ENCODE results near the gene TNFRSF6B. TPM values are rescaled to one million over a fixed set of nuclear protein-coding genes. Genes with fewer than 3 reads are reported as not detected.
"Not testable (repeated sequence)": the region's sequence is repeated elsewhere in the genome, so short reads cannot be mapped to it uniquely, and the experiment has no call there.

TNFRSF6B gene
- total RNA-seq, 1 experiment from 2014 or later = 3.4 TPM

GRCh38 chr20:63708301-63709148 lies 12.1 kb downstream of the TNFRSF6B start:
- DNase-seq (ENCODE audit: low spot score) = no peak

DNA sequence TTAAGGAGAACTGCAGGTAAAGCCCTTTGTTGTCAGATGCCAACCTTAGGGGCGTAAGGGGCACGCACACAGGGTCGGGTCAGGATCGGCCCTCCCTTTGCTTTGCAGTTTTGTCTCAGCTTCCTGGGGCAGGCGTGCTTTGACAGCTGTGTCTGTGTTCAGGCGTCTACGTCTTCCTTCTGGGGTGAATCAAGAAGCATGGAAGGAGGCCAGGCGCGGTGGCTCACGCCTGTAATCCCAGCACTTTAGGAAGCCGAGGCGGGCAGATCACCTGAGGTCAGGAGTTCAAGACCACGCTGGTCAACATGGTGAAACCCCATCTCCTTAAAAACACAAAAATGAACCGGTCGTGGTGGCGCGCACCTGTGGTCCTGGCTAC lies 12.7 kb downstream of the TNFRSF6B start:
- no peak for DNase-seq (ENCODE audit: low spot score)

GRCh38 chr20:63711085-63711645 lies 14.7 kb downstream of the TNFRSF6B start:
- no peak for DNase-seq (ENCODE audit: low spot score)

- DNase-seq (ENCODE audit: low spot score) = no peak
Observed at GRCh38 chr20:63712191-63712590, 15.7 kb downstream of the TNFRSF6B start.

DNA sequence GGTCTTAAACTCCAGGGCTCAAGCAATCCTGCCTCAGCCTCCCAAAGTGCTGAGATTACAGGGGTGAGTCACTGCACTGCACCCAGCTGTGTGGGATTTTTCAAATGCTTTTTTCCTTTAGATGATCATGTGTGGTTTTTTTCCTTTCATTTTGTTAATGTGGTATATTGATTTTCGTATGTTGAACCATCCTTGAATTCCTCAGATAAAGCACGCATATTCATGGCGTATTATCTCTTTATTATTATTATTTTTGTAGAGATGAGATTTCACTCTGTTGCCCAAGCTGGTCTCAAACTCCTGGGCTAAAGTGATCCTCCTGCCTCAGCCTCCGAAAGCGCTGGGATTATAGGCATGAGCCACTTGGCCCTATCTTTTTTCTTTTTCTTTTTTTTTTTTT lies 18.4 kb downstream of the TNFRSF6B start:
- no peak for DNase-seq (ENCODE audit: low spot score)

GRCh38 chr20:63718996-63719395 lies 22.5 kb downstream of the TNFRSF6B start:
- no peak for DNase-seq (ENCODE audit: low spot score)

GRCh38 chr20:63722967-63723622 lies 26.6 kb downstream of the TNFRSF6B start:
- not testable (repeated sequence) for DNase-seq (ENCODE audit: low spot score)

- DNase-seq (ENCODE audit: low spot score) = not testable (repeated sequence)
Observed at GRCh38 chr20:63730189-63730733, 33.8 kb downstream of the TNFRSF6B start.

GRCh38 chr20:63731410-63731809 lies 35.0 kb downstream of the TNFRSF6B start:
- DNase-seq (ENCODE audit: low spot score) = no peak

- DNase-seq (ENCODE audit: low spot score) = no peak
Observed at GRCh38 chr20:63732118-63733095, 36.0 kb downstream of the TNFRSF6B start.

GRCh38 chr20:63733117-63733516 lies 36.7 kb downstream of the TNFRSF6B start:
- DNase-seq (ENCODE audit: low spot score) = no peak

DNA sequence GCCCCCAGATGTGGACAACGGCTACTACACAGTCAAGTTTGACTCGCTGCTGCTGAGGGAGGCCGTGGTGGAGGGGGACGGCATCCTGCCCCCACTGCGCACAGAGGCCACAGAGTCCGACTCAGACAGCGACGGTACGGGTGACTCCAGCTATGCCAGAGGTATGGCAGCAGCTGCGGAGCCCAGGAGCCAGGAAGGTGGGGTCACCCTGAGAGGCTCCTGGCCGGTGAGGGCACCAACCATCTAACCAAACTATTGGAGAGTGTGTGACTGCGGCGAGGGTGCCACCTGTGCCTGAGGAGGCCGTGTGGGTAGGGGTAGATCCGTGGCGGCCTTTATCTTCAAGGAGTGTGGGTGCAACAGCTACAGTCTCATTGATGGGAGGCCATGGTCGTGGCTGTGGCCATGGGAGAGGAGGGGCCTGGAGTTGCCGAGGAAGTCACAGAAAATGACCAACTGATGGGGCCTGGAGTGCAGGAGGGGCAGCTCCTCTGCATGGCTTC lies 37.2 kb downstream of the TNFRSF6B start:
- DNase-seq (ENCODE audit: low spot score) = no peak

DNA sequence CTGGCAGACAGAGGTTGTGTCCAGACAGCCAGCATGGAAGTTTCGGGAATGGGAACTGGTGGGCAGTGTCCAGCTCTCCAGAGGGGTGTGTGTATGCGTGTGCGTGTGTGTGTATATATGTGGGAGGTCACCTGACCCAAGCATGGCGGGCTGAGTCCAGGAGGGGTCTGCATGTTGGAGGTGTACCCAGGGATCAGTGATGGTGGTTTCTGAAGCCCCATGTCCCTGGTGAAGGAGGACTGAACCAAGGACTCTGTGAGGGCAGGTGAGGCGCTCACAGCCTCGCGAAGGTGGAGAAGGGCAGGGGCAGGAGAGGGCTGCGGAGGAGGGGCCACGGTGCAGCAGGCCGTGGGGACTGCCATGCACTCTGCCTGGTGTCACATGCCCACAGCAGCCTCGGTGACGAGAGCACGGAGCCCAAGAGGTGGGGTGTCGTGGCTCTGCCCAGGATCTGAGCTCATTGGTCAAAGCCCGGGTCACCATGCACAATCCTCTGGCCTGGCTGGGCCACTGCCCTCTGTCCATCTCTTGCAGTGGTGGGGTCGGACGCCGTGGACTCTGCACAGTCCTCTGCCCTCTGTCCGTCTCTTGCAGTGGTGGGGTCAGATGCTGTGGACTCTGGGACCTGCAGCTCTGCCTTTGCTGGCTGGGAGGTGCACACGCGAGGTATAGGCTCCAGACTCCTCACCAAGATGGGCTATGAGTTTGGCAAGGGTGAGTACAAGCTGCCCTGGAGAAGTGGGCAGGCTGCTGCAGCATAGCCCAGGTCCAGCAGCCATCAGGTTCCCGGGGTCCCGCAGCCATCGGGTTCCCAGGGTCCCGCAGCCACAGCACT lies 37.9 kb downstream of the TNFRSF6B start:
- no peak for DNase-seq (ENCODE audit: low spot score)

- no peak for DNase-seq (ENCODE audit: low spot score)
Observed at GRCh38 chr20:63734946-63735858, 38.8 kb downstream of the TNFRSF6B start.

- peak; percentile 59 for DNase-seq (ENCODE audit: low spot score)
Observed at GRCh38 chr20:63735859-63736718, 39.6 kb downstream of the TNFRSF6B start, which contains the start of gene LIME1. Gene LIME1 (plus strand): TSS chr20:63736664. CDS start chr20:63737550, 886 bp downstream.

- no peak for DNase-seq (ENCODE audit: low spot score)
Observed at GRCh38 chr20:63736893-63737694, 40.6 kb downstream of the TNFRSF6B start.

- no peak for DNase-seq (ENCODE audit: low spot score)
Observed at GRCh38 chr20:63737695-63737944, 41.2 kb downstream of the TNFRSF6B start.
